Suprapubic skin (tissue), 3 donors: ENCODE measurements around the gene CUEDC1.

Experiments used
- CTCF ChIP-seq, 2 donors: fragments of 200-600 bp in 1 of 2; fragments of 450-650 bp in 1 of 2; sonication (generic) in 1 of 2; IDR thresholded peaks; one replicate each; pipeline ENCODE4 v1.5.1; 2016 to 2019; ENCODE audit warnings: antibody characterized with exemption in 2 of 2, mild to moderate bottlenecking in 1 of 2, moderate library complexity in 1 of 2
- EP300 ChIP-seq: sonication (generic); formaldehyde crosslinking; IDR thresholded peaks from one replicate; pipeline ENCODE4 v1.6.1; 2017; ENCODE audit warnings: antibody characterized with exemption

- TF ChIP-seq CTCF (IDR thresholded peaks at IDR 0.05) (no peak), EP300 (no peak)
Measured at GRCh38 chr17:57867126-57867525, 88.1 kb downstream of the CUEDC1 start.
